Stromal cell of bone marrow (primary cell): ENCODE results near the gene TLX2.
"Not testable (repeated sequence)": the region's sequence is repeated elsewhere in the genome, so short reads cannot be mapped to it uniquely, and the experiment has no call there.

ENCODE experiments used
- DNase-seq: peaks from one replicate; pipeline ENCODE4 v3.0.0-alpha.2; 2012; ENCODE audit warnings: low read depth

Gene TLX2

DNA sequence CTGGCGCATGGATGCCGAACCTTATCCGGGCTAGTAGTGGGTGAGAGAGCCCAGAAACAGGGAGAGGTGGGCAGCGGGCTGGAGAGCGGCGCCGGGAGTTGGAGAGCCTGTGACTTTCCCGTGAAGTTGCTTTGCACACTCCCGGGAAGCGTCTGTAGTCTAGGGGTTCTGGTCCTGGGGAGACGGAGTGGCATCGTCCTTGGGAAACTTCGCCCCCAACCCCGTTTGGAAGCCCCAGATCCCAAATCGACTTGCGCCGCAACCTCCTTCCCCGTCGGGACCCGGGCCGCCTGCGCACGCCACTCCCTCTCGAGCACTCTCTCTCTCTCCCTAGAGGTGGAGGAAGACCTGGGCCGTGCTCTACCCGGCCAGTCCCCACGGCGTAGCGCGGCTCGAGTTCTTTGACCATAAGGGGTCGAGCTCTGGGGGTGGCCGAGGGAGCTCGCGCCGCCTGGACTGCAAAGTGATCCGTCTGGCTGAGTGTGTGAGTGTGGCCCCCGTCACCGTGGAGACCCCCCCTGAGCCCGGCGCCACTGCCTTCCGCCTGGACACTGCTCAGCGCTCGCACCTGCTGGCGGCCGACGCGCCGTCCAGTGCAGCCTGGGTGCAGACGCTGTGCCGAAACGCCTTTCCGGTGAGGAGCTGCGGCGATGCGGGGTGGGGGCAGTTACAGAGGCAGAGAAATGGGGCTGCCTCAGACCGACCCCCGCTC lies 40.7 kb downstream of the TLX2 start:
- no peak for DNase-seq

DNA sequence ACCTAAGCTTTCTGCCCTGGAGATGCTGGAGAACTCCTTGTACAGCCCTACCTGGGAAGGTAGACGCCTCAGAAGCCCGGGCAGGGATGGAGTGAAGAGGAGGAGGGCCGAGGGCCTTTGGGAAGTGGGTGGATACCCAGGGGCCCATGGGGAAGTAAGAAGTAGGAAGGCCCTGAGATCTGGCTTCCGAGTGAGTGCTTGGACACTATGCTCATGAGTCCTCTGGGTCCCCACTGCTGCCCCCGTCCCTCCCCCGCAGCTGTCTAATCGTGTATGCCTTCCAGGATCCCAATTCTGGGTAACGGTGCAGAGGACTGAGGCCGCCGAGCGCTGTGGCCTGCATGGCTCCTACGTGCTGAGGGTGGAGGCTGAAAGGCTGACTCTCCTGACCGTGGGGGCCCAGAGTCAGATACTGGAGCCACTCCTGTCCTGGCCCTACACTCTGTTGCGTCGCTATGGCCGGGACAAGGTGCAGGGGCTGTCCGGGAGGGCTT lies 41.4 kb downstream of the TLX2 start:
- no peak for DNase-seq

- DNase-seq: no peak
These were observed 41.9 kb downstream of the TLX2 start for GRCh38 chr2:74556159-74556558.

DNA sequence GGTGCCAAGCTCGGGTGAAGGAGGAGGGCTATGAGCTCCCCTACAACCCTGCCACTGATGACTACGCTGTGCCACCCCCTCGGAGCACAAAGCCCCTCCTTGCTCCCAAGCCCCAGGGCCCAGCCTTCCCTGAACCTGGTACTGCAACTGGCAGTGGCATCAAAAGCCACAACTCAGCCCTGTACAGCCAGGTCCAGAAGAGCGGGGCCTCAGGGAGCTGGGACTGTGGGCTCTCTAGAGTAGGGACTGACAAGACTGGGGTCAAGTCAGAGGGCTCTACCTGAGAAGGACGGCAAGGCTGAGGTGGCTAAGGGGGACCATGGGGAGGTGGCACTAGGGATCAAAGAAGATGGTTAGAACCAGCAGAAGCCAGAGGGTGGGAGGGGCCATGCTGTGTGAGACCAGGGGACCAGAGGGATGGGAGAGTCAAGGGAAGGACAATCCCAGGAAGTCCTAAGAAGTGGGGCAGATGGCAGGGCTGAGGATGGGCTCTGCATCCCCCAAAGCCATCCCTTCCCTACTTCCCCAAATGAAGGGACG lies 42.7 kb downstream of the TLX2 start:
- DNase-seq: no peak

- no peak for DNase-seq
These were observed 44.3 kb downstream of the TLX2 start for GRCh38 chr2:74558284-74559230.

DNA sequence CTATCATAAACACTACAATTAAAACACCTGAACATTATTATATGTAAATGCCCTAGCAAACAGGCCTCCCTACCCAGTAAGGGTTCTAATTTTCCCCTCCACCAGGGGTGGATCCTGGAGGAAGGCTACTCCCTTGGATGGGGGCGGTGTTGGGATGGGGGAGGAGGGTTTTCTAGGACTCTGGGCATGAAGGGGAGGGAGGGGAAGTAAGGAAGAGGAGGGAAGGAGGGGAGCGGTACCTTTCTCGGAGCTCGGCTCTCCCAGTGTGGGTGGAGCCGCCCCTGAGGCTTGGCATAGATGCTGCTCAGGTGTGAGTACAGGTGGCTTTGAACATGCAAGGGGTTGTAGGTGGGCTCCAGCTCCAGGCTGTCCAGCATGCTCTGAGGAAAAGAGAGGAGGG lies 45.7 kb downstream of the TLX2 start:
- no peak for DNase-seq

DNA sequence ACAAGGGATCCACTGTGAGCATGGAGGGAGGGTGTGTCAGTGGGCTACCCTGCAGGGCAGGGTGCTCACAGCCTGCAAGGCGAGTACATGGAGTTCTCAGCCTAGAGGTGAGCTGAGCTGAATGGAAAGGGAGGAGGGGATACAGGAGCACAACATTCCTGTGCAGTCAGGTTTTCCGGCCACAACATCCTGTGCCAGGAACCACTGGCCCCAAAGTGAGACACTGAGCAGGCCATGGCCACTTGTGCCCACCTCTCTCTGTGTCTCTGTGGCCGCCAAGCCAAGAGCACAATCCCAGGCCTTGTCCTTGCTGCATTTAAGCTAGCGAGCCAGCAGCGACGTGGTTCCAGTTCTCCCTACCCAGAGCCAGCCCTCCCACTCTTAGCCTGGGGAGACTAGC lies 46.3 kb downstream of the TLX2 start:
- no peak for DNase-seq

DNA sequence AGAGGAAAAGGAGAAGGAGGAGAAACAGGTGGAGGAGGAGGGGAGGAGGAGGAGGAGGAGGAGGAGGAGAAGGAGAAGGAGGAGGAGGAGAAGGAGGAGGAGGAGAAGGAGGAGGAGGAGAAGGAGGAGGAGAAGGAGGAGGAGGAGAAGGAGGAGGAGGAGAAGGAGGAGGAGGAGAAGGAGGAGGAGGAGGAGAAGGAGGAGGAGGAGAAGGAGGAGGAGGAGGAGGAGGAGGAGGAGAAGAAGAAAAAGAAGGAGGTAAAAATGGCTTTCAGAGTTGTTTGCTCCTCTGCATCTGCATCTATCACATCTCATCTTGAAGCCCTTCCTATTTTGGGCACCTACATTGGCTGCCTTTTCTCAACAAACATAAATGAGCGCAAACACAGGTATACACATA lies 46.8 kb downstream of the TLX2 start:
- DNase-seq: not testable (repeated sequence)

DNA sequence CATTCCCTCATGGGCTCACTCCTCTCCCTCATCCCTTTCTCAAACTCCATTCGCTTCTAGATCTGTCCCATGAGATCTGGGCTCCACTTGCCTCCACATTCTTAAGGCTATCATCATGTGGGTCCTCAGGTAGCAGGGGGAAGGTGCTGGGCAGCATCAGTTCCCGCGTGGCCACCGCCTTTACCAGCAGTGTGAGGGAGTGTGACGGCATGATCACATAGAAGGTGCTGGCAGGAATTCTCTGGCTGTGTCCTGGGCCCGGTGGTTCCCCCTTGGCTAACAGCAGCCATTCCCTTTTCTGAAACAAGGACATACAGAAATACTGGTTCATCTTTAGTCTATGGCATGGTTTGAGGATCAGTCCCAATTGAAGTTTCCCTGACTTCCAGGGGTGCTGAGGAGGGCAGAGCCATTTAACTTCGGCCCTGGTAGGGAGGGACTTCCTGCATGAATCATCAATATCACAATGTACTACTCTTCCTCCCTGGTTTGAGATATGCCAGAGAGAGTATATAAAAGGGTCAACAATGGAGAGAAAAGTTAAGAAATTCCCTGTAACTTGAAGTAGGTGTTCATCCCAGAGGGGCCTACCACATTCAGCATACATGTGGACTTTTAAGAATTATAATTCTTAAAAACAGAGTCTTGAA lies 48.0 kb downstream of the TLX2 start:
- no peak for DNase-seq

- no peak for DNase-seq
These were observed 50.0 kb downstream of the TLX2 start for GRCh38 chr2:74564222-74564621.

DNA sequence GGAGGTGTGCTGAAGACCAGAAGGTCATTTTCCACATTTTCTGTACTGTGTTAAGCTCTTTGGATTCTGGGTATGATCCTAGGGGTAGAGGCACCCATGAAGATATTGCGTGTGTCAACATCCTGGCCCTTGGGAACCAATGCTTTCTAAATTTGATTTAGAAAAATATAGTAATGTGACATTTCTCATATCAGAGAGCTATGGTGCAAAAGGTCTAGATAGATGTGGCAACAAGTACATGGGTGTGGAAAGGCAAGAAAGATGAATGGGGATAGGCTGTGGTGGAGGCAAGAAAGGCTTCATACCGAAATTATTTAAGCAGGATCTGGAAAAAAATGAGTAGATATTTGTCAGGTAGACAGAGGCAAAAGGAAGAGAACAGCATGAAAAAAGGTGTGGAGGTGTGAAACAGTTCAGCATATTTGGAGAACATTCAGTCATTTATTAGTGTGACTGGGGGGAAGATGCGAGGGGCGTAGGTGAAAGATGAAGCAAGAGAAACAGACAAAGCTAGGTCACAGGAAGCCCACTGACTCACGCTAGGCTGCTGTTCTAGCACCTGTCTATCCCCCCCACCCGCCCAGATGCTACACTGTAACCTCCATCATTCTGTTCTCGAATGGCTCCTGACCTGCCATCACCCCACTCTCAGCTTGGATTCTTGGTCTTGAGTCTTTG lies 52.0 kb downstream of the TLX2 start:
- DNase-seq: no peak

- DNase-seq: peak; percentile 97
These were observed 52.5 kb downstream of the TLX2 start for GRCh38 chr2:74566754-74567085.
